Left ventricle myocardium superior (tissue), 1 donor: ENCODE results near the gene RPL21. TPM values are rescaled to one million over a fixed set of nuclear protein-coding genes. Genes with fewer than 3 reads are reported as not detected.

Experiments
- total RNA-seq: library from RNA; stranded (reverse); fragmentation: NEBNext Ultra II Directional; extraction: Animal tissue kit (Norgen Biotek cat#: 25700); gene quantifications from one replicate; pipeline ENCODE4 v1.2.1, GENCODE V29; 2021
- donor health status: DM: no; HTN: yes; CAD: no; lungs with severe emphysema.

The RPL21 gene
- total RNA-seq, 1 donor from 2014 or later: 663 TPM

Other genes with a start within 250 kb of the RPL21 start
- gene USP12, start 79.7 kb upstream of the RPL21 start, total RNA-seq: 20.1 TPM
- gene RASL11A, start 19.3 kb downstream of the RPL21 start, total RNA-seq: 7.9 TPM
- gene GTF3A, start 173.1 kb downstream of the RPL21 start, total RNA-seq: 227 TPM
- 179 TPM for gene MTIF3, start 199.0 kb downstream of the RPL21 start, total RNA-seq